DLD1 (cell line): Measurements from ENCODE around the gene KCNN1.
"Not testable (repeated sequence)": the region's sequence is repeated elsewhere in the genome, so short reads cannot be mapped to it uniquely, and the experiment has no call there.

Experiments
- in situ Hi-C: cut with HindIII; loops from 2 replicates; pipeline ENCODE4 v1.10.0; 2017; ENCODE audit warnings: low sequenced_read_pairs

The KCNN1 gene

GRCh38 chr19:17966550-17967256 is at the start of gene KCNN1:
KCNN1 (plus strand) TSS chr19:17967107; CDS start chr19:17973889, 6,782 bp downstream.
- in situ Hi-C loops, result no loop called here

DNA sequence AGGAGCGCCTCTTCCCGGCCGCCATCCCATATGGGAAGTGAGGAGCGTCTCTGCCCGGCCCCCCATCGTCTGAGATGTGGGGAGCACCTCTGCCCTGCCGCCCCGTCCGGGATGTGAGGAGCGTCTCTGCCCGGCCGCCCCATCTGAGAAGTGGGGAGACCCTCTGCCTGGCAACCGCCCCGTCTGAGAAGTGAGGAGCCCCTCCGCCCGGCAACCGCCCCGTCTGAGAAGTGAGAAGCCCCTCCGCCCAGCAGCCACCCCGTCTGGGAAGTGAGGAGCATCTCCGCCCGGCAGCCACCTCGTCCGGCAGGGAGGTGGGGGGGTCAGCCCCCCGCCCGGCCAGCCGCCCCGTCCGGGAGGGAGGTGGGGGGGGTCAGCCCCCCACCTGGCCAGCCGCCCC is 48.8 kb upstream of the KCNN1 start:
- in situ Hi-C loops, result not testable (repeated sequence)

DNA sequence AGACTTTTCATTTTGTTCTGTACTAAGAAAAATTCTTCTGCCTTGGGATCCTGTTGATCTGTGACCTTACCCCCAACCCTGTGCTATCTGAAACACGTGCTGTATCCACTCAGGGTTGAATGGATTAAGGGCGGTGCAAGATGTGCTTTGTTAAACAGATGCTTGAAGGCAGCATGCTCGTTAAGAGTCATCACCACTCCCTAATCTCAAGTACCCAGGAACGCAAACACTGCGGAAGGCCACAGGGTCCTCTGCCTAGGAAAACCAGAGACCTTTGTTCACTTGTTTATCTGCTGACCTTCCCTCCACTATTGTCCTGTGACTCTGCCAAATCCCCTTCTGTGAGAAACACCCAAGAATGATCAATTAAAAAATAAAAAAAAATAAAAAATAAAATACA is 47.8 kb upstream of the KCNN1 start:
- in situ Hi-C loops, result not testable (repeated sequence)

DNA sequence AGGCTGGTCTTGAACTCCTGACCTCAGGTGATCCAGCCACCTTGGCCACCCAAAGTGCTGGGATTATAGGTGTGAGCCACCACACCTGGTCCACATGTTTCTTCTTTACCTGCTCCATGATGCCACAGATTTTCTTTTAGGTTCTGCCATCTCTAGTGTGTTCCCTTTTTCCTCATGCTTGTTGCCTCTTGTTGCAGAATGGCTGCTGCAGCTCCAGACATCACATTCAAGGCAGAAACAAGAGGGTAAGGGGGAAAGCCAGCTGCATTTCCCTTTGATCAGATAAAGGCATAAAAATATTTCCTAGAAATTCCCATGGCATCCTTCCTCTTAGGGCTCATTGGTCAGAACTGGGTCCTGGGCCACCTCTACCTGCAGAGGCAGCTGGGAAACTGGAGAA is 46.4 kb upstream of the KCNN1 start:
- in situ Hi-C loops, result no loop called here

- in situ Hi-C loops, result no loop called here
Observed at GRCh38 chr19:17922138-17922537, 44.8 kb upstream of the KCNN1 start.

DNA sequence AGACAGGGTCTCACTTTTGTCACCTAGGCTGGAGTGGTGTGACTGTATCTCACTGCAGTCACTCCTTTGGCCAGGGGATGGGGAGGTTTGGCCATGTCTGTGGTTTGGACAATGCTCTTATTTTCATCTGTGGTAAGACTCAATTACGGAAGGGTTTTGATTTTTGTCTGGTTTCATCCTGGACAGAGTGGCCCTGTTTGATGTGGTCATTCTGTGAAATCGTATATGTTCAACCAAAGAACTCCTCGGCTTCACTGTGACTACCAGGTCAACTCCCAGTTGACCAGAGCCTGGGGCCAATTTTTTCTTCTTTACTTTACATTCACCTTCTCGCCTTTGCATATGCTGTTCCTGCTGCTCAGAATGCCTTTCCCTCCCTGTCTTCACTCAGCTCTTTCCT is 40.9 kb upstream of the KCNN1 start:
- in situ Hi-C loops, result no loop called here

GRCh38 chr19:17929056-17929455 is 37.9 kb upstream of the KCNN1 start:
- in situ Hi-C loops, result no loop called here

- in situ Hi-C loops, result no loop called here
Observed at GRCh38 chr19:17931532-17932191, 35.2 kb upstream of the KCNN1 start.

GRCh38 chr19:17932485-17933338 is 34.2 kb upstream of the KCNN1 start, which contains the start of gene CCDC124:
CCDC124 (plus strand) TSS chr19:17933015; CDS start chr19:17936421, 3,406 bp downstream.
- in situ Hi-C loops, result no loop called here

GRCh38 chr19:17933414-17934129 is 33.3 kb upstream of the KCNN1 start:
- in situ Hi-C loops, result no loop called here

DNA sequence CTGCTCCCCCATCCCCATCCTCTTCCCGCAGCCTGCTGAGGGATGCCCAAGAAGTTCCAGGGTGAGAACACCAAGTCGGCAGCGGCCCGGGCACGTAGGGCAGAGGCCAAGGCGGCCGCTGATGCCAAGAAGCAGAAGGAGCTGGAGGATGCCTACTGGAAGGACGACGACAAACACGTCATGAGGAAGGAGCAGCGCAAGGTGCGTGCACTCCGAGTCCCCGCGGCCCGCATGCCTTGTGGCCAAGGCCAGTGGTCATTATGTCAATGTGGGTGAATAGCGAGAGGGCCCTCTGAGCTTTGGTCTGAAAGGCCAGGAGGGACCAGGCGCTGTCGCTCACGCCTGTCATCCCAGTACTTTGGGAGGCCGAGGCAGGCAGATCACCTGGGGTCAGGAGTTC is 30.5 kb upstream of the KCNN1 start:
- in situ Hi-C loops, result no loop called here

GRCh38 chr19:17937371-17937900 is 29.5 kb upstream of the KCNN1 start:
- in situ Hi-C loops, result no loop called here

DNA sequence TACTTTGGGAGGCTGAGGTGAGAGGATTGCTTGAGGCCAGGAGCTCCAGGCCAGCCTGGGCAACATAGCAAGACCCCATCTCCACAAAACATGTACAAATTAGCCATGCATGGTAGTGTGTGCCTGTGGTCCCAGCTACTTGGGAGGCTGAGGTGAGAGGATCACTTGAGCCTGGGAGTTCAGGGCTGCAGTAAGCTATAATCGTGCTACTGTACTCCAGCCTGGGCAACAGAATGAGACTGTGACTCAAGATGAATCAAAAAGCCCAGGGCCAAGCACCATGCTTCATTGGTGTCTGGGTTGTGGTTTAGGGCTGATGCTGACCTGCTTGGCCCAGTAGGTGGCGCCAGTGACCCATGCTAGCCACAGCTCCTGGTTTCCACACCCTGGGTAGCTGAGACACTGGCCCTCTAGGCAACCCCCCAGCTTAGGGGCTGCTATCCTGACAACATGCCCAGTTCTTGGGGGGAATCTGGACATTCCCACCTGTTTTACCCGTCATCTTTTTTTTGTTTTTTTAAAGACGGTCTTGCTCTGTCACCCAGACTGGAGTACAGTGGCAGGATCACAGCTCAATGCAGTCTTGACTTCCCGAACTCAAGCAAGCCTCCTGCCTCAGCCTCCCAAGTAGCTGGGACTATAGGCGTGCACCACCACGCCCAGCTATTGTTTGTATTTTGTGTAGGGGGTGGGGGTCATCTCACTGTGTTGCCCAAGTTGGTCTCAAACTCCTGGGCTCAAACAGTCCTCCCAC is 28.6 kb upstream of the KCNN1 start:
- in situ Hi-C loops, result no loop called here

GRCh38 chr19:17942181-17942580 is 24.7 kb upstream of the KCNN1 start:
- in situ Hi-C loops, result no loop called here

DNA sequence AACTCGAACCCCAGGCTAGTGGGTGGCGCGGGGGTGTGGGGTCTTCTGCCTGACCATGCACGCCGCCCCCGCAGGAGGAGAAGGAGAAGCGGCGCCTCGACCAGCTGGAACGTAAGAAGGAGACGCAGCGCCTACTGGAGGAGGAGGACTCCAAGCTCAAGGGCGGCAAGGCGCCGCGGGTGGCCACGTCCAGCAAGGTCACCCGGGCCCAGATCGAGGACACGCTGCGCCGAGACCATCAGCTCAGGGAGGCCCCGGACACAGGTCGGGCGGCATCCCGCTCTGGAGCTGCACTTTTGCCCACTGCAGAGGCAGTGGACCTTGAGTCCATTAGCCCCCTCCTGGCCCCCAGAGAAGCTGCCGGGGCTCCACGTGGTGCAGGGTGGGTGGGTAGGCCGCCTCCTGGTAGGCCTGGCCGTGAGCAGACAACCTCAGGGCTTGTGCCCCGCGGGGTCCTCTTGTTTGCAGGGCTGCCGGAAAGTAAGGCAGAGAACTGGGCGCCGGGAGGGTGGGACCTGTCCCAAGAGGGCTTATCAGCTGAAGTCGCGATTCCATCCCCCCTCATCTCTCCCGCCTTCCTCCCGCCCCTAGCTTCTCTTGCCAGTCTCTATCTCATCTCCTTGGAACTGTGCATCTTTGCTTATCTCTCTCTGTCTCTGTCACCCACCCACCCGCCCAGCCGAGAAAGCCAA is 24.2 kb upstream of the KCNN1 start:
- in situ Hi-C loops, result no loop called here

DNA sequence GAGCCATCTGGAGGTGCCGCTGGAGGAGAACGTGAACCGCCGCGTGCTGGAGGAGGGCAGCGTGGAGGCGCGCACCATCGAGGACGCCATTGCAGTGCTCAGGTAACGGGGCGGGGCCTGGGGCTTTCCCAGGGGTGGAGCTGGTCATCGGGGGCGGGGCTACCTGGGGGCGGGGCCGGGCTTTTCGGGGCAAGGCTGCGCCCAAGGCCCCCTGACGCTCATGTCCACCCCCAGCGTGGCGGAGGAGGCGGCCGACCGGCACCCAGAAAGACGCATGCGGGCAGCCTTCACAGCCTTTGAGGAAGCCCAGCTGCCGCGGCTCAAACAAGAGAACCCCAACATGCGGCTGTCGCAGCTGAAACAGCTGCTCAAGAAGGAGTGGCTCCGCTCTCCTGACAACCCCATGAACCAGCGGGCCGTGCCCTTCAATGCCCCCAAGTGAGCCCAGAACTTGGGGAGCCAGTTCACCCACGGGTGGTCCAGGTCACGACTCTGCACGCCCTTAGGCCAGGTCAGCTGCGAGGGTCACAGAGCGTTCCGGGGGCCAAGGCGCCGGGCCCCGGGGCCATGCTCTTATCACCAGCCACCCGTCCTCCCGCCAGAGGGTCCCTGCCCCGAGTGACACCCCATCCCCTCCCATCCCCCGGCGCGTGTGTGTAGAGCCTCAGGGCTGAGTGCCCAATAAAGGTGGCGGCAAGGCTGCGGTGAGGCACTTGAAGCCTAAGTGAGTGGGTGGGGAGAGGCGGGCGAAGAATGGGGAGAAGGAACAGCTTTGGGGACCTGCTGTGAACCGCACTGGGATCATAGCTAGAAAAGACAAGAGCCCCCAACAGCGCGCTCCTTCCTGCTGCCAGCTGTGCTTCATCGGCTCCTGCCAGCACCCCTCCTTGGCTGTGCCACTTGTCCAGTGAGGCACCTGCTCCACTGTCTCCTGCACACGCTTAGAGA is 23.4 kb upstream of the KCNN1 start:
- in situ Hi-C loops, result no loop called here

DNA sequence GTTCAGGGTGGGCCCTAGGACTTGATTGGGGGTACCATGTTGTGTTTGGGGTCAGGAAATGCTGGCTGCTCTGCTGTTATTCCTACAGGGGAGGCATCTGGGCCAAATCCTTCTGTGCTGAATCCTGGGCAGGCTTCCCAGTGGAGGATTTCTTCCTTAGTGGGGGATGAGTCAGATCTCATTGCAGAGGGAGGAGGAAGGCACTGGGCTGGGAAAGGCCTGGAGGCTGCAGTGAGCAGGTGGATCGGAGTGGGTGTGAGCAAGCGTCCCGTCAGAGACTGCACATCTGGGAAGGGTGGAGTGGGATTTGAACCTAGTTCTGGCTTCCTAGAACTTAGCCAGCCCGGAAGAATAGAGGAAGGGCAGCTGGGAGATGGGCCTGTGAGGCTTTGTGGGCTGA is 22.6 kb upstream of the KCNN1 start:
- in situ Hi-C loops, result no loop called here
